ENCODE data around the gene GPR146. TPM values are rescaled to one million over a fixed set of nuclear protein-coding genes. Genes with fewer than 3 reads are reported as not detected.

GPR146 gene
- total RNA-seq, 3 donors from 2014 or later, result 24.1 to 56.8 (median 43.6) TPM

DNA sequence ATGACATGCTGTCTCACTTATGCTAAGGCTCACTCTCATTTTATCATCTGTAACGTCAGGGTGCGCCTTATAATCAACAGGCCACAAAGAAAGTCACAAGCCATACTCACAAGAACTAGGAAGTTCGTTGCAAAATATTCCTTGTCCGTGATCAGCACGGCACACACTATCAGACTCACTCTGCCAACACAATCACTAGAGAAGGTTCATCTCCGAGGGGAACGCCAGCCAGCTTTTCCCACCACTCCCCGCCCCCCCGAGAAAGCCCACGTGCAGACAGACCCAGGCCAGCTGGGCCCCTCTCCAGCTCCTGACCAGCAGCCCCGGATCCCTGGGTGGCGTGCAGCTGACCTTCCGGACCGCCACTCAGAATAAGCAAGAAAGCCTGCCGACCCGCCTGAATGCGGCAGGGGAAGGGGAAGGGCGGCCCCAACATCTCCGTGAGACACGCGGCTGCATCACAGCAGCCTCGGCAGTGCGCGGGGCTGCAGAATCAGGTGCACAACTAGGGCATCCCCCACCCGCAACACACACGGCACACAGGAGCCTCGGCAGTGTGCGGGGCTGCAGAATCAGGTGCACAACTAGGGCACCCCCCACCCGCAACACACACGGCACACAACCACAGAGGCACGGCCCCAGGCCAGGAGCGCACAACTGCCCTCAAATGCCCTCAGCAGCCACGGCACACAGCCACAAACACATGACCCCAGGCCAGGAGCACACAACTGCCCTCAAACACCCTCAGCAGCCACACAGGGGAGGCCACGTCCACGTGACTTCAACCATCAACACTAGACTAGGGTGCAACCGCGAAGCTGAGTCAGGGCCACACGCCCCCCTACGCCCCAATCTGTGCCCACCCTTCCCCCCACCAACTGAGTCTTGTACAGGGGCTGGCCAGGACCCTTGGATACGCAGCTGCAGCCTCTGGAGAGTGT is 2.5 kb upstream of the GPR146 start:
- H3K4me3 ChIP-seq, result no peak overlapping the region
- H3K27me3 ChIP-seq, result no peaks in the 10 kb centered on the region
- intact Hi-C loops (cut with DNase I; ENCODE audit: low total_unique reads), result no loop called here
- no peak for TF ChIP-seq POLR2AphosphoS5 (IDR thresholded peaks at IDR 0.05)
- H3K9me3 ChIP-seq, result no peaks in the 10 kb centered on the region
- no peaks in the 10 kb centered on the region for H3K36me3 ChIP-seq
- H3K27ac ChIP-seq, result peak overlapping the region; percentile 23 to 40
- DNase-seq (ENCODE audit: low spot score in 2 of 2), result no peak
- H3K4me1 ChIP-seq, result peaks cover 10 to 16% of the 10 kb centered on the region in 2 donors

- Histone ChIP-seq H3K9me3 (no peaks in the 10 kb centered on the region), H3K4me1 (peaks cover 10 to 16% of the 10 kb centered on the region in 2 donors), H3K27me3 (no peaks in the 10 kb centered on the region), H3K36me3 (no peaks in the 10 kb centered on the region), H3K4me3 (no peak overlapping the region), H3K27ac (peak overlapping the region; percentile 23 to 40)
- TF ChIP-seq POLR2A (IDR thresholded peaks at IDR 0.05), result no peak
- no peak for TF ChIP-seq POLR2AphosphoS5 (IDR thresholded peaks at IDR 0.05)
- TF ChIP-seq, protein P1, sequence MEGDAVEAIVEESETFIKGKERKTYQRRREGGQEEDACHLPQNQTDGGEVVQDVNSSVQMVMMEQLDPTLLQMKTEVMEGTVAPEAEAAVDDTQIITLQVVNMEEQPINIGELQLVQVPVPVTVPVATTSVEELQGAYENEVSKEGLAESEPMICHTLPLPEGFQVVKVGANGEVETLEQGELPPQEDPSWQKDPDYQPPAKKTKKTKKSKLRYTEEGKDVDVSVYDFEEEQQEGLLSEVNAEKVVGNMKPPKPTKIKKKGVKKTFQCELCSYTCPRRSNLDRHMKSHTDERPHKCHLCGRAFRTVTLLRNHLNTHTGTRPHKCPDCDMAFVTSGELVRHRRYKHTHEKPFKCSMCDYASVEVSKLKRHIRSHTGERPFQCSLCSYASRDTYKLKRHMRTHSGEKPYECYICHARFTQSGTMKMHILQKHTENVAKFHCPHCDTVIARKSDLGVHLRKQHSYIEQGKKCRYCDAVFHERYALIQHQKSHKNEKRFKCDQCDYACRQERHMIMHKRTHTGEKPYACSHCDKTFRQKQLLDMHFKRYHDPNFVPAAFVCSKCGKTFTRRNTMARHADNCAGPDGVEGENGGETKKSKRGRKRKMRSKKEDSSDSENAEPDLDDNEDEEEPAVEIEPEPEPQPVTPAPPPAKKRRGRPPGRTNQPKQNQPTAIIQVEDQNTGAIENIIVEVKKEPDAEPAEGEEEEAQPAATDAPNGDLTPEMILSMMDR (IDR thresholded peaks at IDR 0.05), result no peak
- DNase-seq (ENCODE audit: low spot score in 2 of 2), result no peak
- intact Hi-C loops (cut with DNase I; ENCODE audit: low total_unique reads), result no loop called here
These were observed 1.9 kb upstream of the GPR146 start for GRCh38 chr7:1042492-1042833.

- H3K4me1 ChIP-seq, result peaks cover 10 to 16% of the 10 kb centered on the region in 2 donors
- no peaks in the 10 kb centered on the region for H3K9me3 ChIP-seq
- intact Hi-C loops (cut with DNase I; ENCODE audit: low total_unique reads), result no loop called here
- H3K36me3 ChIP-seq, result no peaks in the 10 kb centered on the region
- peak overlapping the region; percentile 67 to 96 for H3K27ac ChIP-seq
- no peaks in the 10 kb centered on the region for H3K27me3 ChIP-seq
- TF ChIP-seq, protein P1 (IDR thresholded peaks at IDR 0.05), result no peak
- TF ChIP-seq POLR2A (IDR thresholded peaks at IDR 0.05) (no peak), POLR2AphosphoS5 (IDR thresholded peaks at IDR 0.05) (no peak)
- DNase-seq (ENCODE audit: low spot score in 2 of 2), result no peak
- peak overlapping the region; percentile 68 to 94 (median 75) for H3K4me3 ChIP-seq
These were observed 676 bp upstream of the GPR146 start for GRCh38 chr7:1043552-1044188.

GRCh38 chr7:1045069-1046063 is 1.0 kb downstream of the GPR146 start:
- intact Hi-C loops (cut with DNase I; ENCODE audit: low total_unique reads), result no loop called here
- peak overlapping the region; percentile 67 to 96 for H3K27ac ChIP-seq
- H3K4me1 ChIP-seq, result peaks cover 10 to 16% of the 10 kb centered on the region in 2 donors

More at GRCh38 chr7:1045069-1046063, 1.0 kb downstream of the GPR146 start:
- H3K9me3 ChIP-seq, result no peaks in the 10 kb centered on the region
- H3K4me3 ChIP-seq, result peak overlapping the region; percentile 68 to 94 (median 75)
- TF ChIP-seq POLR2A (IDR thresholded peaks at IDR 0.05) (no peak), POLR2AphosphoS5 (IDR thresholded peaks at IDR 0.05) (no peak)
- TF ChIP-seq, protein P1 (IDR thresholded peaks at IDR 0.05), result no peak
- no peaks in the 10 kb centered on the region for H3K27me3 ChIP-seq
- DNase-seq (ENCODE audit: low spot score in 2 of 2), result no peak
- no peaks in the 10 kb centered on the region for H3K36me3 ChIP-seq
